ENCODE results near the gene PTGDS.

The PTGDS gene

DNA sequence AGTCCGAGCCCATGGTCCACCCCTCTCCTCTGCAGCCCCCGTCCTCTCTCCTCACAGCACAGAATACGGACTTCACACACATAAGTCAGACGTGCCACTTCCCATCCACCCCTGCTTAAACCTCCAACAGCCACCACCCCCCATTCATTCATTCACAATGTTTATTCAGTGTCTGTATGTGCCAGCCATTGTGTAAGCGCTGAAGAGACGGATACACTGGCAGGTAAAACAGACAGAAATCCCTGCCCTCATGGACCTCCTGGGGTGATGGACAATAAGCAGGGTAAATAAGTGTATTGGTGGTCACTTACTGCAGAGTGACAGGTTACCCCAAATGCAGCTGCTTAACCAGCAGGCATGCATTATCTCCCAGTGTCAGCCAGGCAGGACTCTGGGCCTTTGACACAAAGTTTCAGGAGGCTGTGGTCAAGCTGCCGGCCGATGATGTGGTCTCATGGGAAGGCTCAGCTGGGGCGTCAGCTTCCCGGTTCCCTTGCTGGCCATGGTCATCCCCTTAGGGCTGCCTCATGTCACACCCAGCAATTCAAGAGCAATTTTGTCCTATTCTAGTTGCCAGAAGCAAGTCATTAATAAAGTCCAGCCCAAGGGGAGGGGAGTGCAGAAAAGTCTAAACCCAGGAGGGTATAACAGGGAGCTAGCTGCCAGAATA is 13.1 kb downstream of the PTGDS start:
- Histone ChIP-seq H3K27ac (ENCODE audit: extremely low read depth, low read depth, low read length) (no peak overlapping the region), H3K4me1 (ENCODE audit: control insufficient read depth, insufficient read depth, low read length) (no peaks in the 10 kb centered on the region), H3K36me3 (ENCODE audit: control insufficient read depth in 2 of 2, insufficient read depth in 1 of 2, low read length in 2 of 2) (peaks cover 0 to 18% of the 10 kb centered on the region in 2 experiments; a peak in 1 of 3 replicates), H3K9me3 (ENCODE audit: control insufficient read depth, insufficient read depth, low read depth, low read length) (no peaks in the 10 kb centered on the region), H3K4me3 (ENCODE audit: low read depth, low read length) (no peak overlapping the region)
- ChIA-PET CTCF (interaction anchor here (0.7 to 3.5 kb wide), 5 partner anchors 39 to 246 kb away, joined by 3 to 12 read pairs (median 4); no protein-coding TSS in a partner anchor), POLR2A (no interaction called here)
- TF ChIP-seq ZNF366 (tag by site-specific recombination; conservative IDR thresholded peaks at IDR 0.05) (no peak), SETDB1 (IDR thresholded peaks at IDR 0.05; ENCODE audit: insufficient read length, low read length) (peak; percentile 56)

DNA sequence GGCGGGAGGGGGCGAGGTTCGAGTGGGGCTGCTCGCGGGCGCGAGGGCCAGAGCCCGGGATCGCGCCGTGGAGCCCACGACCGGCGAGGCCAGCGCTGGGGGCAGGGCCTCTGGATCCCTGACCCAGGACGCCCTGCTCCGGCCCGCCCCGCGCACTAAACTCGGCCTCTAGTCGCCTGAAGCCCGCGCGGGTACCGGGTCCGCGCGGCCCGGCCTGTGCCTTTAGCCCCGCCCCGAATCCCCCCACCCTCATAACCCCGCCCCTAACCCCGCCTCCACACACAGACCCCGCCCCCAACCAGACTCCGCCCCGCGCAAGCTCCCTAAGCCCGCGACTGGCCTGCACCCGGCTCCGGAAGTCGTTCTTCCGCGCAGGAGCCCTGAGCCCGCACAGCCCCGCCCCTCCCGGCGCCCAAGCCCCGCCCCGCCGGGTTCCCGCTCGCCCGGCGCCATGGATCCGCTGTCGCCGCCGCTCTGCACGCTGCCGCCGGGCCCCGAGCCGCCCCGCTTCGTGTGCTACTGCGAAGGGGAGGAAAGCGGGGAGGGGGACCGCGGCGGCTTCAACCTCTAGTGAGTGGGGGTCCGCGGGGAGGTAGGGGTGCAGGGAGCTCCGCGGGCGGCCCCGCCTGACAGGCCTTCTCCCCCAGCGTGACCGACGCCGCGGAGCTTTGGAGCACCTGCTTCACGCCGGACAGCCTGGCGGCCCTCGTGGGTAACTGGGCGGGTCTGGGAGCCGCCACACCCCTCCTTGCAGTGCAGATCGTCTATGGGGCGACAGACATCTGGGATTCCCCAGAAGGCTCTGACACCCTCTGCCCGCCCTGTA is 14.9 kb downstream of the PTGDS start, which contains the start of gene PAXX:
Gene PAXX, plus strand, starts transcription at position 430 of the 826 bp plus-strand sequence. Its CDS starts 22 bp downstream, at position 452.
- peaks cover 5% of the 10 kb centered on the region for H3K4me1 ChIP-seq (ENCODE audit: control insufficient read depth, insufficient read depth, low read length)
- H3K4me3 ChIP-seq (ENCODE audit: low read depth, low read length): peak within 1 kb of the TSS; percentile 72
- ChIA-PET CTCF (interaction anchor here (0.6 to 2.9 kb wide), 13 partner anchors 11 to 295 kb away, joined by 3 to 28 read pairs (median 4); partner anchors contain the start of gene FBXW5), POLR2A (interaction anchor here (0.5 to 2.8 kb wide), 31 partner anchors 10 to 465 kb away, joined by 3 to 25 read pairs (median 4); partner anchors contain the start of genes FBXW5, MAN1B1, PTGDS and SAPCD2)
- peaks cover 0 to 18% of the 10 kb centered on the region in 2 experiments; a peak in 1 of 3 replicates for H3K36me3 ChIP-seq (ENCODE audit: control insufficient read depth in 2 of 2, insufficient read depth in 1 of 2, low read length in 2 of 2)
- H3K9me3 ChIP-seq (ENCODE audit: control insufficient read depth, insufficient read depth, low read depth, low read length): no peaks in the 10 kb centered on the region
- peak within 1 kb of the TSS; percentile 83 for H3K27ac ChIP-seq (ENCODE audit: extremely low read depth, low read depth, low read length)
- TF ChIP-seq ZNF544 (tag by site-specific recombination; IDR thresholded peaks at IDR 0.05): no peak
- peak; percentile 52; the same call in 1 of the 2 replicates for TF ChIP-seq KLF7 (tag by site-specific recombination; IDR thresholded peaks at IDR 0.05; ENCODE audit: borderline replicate concordance)
- no peak for TF ChIP-seq ZNF658 (tag by site-specific recombination; IDR thresholded peaks at IDR 0.05)
- no peak; the same call in 1 of the 2 replicates for TF ChIP-seq ZNF561 (tag by site-specific recombination; IDR thresholded peaks at IDR 0.05; ENCODE audit: borderline replicate concordance)
- no peak for TF ChIP-seq ZNF701 (tag by site-specific recombination; IDR thresholded peaks at IDR 0.05)
- peak; percentile 64 for TF ChIP-seq ZSCAN16 (tag by site-specific recombination; IDR thresholded peaks at IDR 0.05)
- TF ChIP-seq ZNF394 (tag by site-specific recombination; IDR thresholded peaks at IDR 0.05; ENCODE audit: borderline replicate concordance): peak; percentile 87
- no peak for TF ChIP-seq ZNF768 (tag by site-specific recombination; IDR thresholded peaks at IDR 0.05)
- peak; percentile 89 for TF ChIP-seq KLF1 (tag by site-specific recombination; IDR thresholded peaks at IDR 0.05)
- no peak for TF ChIP-seq ZNF146 (tag by site-specific recombination; IDR thresholded peaks at IDR 0.05)
- TF ChIP-seq ZNF521 (tag by site-specific recombination; IDR thresholded peaks at IDR 0.05): no peak
- TF ChIP-seq ZNF10 (tag by site-specific recombination; IDR thresholded peaks at IDR 0.05): 0 out of 2 replicates have a peak, but pooled peaks have one; percentile 27
- TF ChIP-seq ZFP37 (tag by site-specific recombination; IDR thresholded peaks at IDR 0.05): no peak
- TF ChIP-seq ZBTB1 (tag by site-specific recombination; IDR thresholded peaks at IDR 0.05): 0 out of 2 replicates have a peak, but pooled peaks have one; percentile 38
- no peak for TF ChIP-seq ZNF184 (tag by site-specific recombination; IDR thresholded peaks at IDR 0.05)
- TF ChIP-seq YY2 (tag by site-specific recombination; IDR thresholded peaks at IDR 0.05): peak; percentile 76
- TF ChIP-seq ZNF311 (tag by site-specific recombination; IDR thresholded peaks at IDR 0.05; ENCODE audit: borderline replicate concordance): no peak
- TF ChIP-seq, protein P1, sequence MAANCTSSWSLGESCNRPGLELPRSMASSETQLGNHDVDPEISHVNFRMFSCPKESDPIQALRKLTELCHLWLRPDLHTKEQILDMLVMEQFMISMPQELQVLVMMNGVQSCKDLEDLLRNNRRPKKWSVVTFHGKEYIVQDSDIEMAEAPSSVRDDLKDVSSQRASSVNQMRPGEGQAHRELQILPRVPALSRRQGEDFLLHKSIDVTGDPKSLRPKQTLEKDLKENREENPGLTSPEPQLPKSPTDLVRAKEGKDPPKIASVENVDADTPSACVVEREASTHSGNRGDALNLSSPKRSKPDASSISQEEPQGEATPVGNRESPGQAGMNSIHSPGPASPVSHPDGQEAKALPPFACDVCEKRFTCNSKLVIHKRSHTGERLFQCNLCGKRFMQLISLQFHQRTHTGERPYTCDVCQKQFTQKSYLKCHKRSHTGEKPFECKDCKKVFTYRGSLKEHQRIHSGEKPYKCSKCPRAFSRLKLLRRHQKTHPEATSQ (tag by site-specific recombination; IDR thresholded peaks at IDR 0.05): peak; percentile 36; the same call in 1 of the 2 replicates
- TF ChIP-seq ZNF416 (tag by site-specific recombination; IDR thresholded peaks at IDR 0.05): no peak
- peak; percentile 34; the same call in 1 of the 2 replicates for TF ChIP-seq ZNF777 (tag by site-specific recombination; IDR thresholded peaks at IDR 0.05; ENCODE audit: borderline replicate concordance)
- TF ChIP-seq ZNF48 (tag by site-specific recombination; IDR thresholded peaks at IDR 0.05): no peak
- no peak for TF ChIP-seq ZNF621 (tag by site-specific recombination; IDR thresholded peaks at IDR 0.05)
- TF ChIP-seq, protein P2, sequence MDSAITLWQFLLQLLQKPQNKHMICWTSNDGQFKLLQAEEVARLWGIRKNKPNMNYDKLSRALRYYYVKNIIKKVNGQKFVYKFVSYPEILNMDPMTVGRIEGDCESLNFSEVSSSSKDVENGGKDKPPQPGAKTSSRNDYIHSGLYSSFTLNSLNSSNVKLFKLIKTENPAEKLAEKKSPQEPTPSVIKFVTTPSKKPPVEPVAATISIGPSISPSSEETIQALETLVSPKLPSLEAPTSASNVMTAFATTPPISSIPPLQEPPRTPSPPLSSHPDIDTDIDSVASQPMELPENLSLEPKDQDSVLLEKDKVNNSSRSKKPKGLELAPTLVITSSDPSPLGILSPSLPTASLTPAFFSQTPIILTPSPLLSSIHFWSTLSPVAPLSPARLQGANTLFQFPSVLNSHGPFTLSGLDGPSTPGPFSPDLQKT (IDR thresholded peaks at IDR 0.05; ENCODE audit: borderline replicate concordance, low read depth, low read length): no peak
- TF ChIP-seq MEIS1 (CRISPR knock-in tag; IDR thresholded peaks at IDR 0.05; ENCODE audit: borderline replicate concordance): no peak
- no peak for TF ChIP-seq ZNF626 (tag by site-specific recombination; IDR thresholded peaks at IDR 0.05)
- TF ChIP-seq, protein P3, sequence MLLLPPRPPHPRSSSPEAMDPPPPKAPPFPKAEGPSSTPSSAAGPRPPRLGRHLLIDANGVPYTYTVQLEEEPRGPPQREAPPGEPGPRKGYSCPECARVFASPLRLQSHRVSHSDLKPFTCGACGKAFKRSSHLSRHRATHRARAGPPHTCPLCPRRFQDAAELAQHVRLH (tag by site-specific recombination; IDR thresholded peaks at IDR 0.05): no peak
- TF ChIP-seq BCL11A (tag by site-specific recombination; IDR thresholded peaks at IDR 0.05; ENCODE audit: low read depth): 0 out of 2 replicates have a peak, but pooled peaks have one; percentile 12
- no peak for TF ChIP-seq ZNF426 (tag by site-specific recombination; IDR thresholded peaks at IDR 0.05)
- peak; percentile 66 for TF ChIP-seq SP7 (tag by site-specific recombination; IDR thresholded peaks at IDR 0.05)

Measured in HEK293 (cell line).